ENCODE measurements around the gene C3orf18.
"Not testable (repeated sequence)": the region's sequence is repeated elsewhere in the genome, so short reads cannot be mapped to it uniquely, and the experiment has no call there.

Gene C3orf18

DNA sequence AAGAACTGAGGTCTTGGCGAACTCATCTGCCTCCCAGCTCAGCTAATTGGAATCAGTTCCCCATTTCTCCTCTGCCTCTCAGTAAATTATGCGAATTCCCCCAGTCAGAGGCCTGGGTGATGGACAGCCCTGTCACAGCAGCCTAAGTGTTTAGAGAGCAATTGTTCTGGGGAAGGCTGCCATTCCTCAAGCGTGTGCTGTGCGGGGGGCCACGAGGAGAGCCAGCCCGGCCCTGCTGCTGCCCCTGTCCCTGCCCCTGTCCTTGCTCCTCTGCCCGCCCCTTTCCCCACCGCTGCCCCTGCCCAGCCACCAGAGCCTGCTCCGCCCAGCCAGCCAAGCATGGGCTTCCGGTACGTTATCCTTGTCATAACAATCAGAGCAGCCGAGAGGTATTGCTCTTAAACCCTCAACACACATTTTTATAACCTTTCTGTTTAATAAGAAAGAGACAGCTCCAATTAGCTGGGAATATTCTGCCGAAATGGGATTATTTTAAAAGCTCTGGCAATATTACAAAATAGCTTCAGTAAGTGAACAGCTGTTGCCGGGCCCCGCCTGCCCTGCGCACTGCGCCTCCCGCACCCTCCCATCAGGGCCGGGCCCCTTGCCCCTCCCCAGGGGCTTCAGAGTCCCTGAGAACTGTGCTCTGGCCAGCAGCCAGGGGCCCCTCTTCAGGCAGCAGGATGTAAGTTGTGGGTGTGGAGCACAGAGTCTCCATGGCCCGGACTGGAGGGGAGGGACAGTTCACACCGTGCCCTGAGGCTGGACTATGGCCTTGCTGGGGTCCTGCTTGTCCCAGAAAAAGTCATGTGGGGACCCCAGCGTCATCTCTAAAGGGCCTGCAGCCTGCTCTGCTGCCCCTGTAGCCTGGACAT, 51.7 kb downstream of the C3orf18 start:
- no peak overlapping the region for H3K4me3 ChIP-seq (replicated peaks; ENCODE audit: low read depth, low read length)
- TF ChIP-seq, protein P1, sequence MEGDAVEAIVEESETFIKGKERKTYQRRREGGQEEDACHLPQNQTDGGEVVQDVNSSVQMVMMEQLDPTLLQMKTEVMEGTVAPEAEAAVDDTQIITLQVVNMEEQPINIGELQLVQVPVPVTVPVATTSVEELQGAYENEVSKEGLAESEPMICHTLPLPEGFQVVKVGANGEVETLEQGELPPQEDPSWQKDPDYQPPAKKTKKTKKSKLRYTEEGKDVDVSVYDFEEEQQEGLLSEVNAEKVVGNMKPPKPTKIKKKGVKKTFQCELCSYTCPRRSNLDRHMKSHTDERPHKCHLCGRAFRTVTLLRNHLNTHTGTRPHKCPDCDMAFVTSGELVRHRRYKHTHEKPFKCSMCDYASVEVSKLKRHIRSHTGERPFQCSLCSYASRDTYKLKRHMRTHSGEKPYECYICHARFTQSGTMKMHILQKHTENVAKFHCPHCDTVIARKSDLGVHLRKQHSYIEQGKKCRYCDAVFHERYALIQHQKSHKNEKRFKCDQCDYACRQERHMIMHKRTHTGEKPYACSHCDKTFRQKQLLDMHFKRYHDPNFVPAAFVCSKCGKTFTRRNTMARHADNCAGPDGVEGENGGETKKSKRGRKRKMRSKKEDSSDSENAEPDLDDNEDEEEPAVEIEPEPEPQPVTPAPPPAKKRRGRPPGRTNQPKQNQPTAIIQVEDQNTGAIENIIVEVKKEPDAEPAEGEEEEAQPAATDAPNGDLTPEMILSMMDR (IDR thresholded peaks at IDR 0.05; ENCODE audit: low read length, missing control alignments) = no peak
- DNase-seq (ENCODE audit: low read depth) = peak; percentile 11

DNA sequence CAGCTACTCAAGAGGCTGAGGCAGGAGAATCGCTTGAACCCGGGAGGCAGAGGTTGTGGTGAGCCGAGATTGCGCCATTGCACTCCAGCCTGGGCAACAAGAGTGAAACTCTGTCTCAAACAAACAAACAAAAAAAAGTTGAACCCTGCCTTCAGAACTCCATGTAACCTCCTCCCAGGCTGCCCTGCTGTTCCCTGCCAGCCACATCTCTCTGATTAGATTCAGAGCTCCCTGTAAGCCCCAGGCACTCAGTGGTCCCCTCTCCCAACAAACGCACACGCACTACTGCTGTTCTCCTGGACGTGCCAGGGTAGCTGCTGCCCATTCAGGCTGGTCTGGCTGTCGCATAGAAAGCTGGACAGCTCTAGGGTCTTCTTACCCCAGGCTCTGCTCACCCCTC, 54.6 kb downstream of the C3orf18 start:
- not testable (repeated sequence) for DNase-seq (ENCODE audit: low read depth); H3K4me3 ChIP-seq (replicated peaks; ENCODE audit: low read depth, low read length)

DNA sequence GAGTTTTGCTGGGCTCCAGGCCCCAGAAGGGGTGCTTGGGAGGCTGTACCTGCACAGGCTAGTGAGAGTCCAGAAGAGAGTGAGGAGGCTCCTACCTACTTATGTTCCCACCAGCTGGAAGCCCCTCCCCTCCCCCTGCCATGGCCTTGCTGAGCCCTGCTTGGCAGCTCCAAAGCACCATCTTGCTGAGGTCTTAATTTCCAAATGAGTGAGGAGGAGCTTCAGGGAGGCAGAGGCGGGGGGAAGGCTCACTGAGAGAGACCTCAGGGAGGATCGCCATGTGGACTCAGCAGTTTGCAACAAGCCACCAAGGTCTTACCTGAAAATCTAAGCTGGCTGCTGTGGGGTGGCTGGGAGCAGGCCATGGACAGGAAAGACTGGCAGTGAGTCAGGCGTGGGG, 55.4 kb downstream of the C3orf18 start:
- DNase-seq (ENCODE audit: low read depth) = no peak
- TF ChIP-seq, protein P1 (IDR thresholded peaks at IDR 0.05; ENCODE audit: low read length, missing control alignments) = no peak
- H3K4me3 ChIP-seq (replicated peaks; ENCODE audit: low read depth, low read length) = no peak overlapping the region

DNA sequence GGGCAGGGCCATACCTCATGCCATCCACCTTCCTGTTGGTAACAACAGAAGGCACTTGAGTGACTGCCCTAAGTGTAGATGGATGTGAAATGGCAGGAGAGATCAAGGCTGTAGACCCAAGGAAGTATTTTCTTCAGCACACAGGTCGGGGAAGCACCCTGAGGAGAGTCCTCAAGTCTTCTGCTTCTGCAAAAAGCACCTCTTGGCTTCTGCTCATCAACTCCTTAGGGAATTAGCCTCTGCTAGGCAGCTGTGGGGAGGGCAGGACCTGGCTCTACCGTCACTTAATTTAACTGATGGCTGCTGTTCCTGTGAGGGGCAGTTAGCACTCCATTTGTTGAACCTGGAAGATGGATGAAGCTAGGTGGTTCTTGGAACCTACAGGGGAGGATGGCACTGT, 57.2 kb downstream of the C3orf18 start:
- no peak overlapping the region for H3K4me3 ChIP-seq (replicated peaks; ENCODE audit: low read depth, low read length)
- no peak for DNase-seq (ENCODE audit: low read depth)
- TF ChIP-seq, protein P1 (IDR thresholded peaks at IDR 0.05; ENCODE audit: low read length, missing control alignments) = no peak

DNA sequence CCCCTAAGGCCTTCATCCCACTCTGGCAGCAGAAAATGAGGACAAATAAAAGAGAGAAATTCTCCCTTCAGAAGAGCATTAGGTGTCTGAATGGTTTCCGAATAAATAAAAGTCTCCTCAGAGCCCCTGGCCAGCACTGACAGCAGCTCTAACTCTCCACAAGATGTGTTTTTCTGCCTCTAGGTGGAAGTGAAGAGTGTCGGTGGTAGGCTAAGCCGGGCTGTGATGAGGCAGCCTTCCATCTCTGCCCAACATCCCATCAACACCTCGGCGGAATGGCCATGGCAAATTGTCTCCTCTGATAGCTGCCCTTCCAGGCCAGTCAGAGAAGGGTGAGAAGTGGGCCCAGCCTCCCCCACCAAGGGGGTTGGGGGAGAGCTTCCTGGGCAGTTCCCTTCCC, 57.8 kb downstream of the C3orf18 start:
- no peak overlapping the region for H3K4me3 ChIP-seq (replicated peaks; ENCODE audit: low read depth, low read length)
- DNase-seq (ENCODE audit: low read depth) = no peak
- TF ChIP-seq, protein P1 (IDR thresholded peaks at IDR 0.05; ENCODE audit: low read length, missing control alignments) = no peak

DNA sequence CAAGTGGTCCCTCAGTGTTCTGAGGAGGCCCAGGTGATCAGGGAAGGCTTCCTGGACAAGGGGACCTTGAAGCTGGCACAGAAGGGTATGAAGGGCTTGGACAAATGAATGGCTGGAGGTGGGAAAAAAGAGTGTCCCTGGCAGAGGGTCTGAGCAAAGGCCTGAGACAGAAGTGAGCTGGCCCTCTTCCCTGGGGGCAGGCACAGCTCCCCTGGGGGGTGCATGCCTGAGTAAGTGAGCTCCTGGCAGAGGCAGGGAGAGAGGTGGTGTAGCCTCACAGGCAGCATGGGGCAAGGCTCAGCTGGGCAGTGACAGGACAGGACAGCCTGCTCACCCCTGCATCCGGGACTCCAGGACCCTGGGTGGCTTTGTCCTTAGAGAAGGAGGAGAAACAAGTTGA, 58.7 kb downstream of the C3orf18 start:
- no peak for DNase-seq (ENCODE audit: low read depth)
- no peak overlapping the region for H3K4me3 ChIP-seq (replicated peaks; ENCODE audit: low read depth, low read length)
- TF ChIP-seq, protein P1 (IDR thresholded peaks at IDR 0.05; ENCODE audit: low read length, missing control alignments) = no peak

All from fibroblast of pulmonary artery (primary cell).